Endothelial cell of umbilical vein (primary cell): ENCODE measurements around the gene HK1. TPM values are rescaled to one million over a fixed set of nuclear protein-coding genes. Genes with fewer than 3 reads are reported as not detected.

Source experiments
- BruUV-seq: library from RNA; stranded (reverse); fragments of 400-500 nt; replicated peaks from 2 replicates; lab custom pipeline; 2021; lab: Mats Ljungman, UMichigan
- CTCF ChIA-PET: fragments of 300-600, 350-600 bp; sonication (Branson Sonifier 250); formaldehyde crosslinking; loops from one replicate; lab custom pipeline; 2021; ENCODE audit warnings: antibody characterized with exemption, inconsistent platforms; lab: Charles Lee
- POLR2A ChIA-PET: fragments of 300-600, 350-600 bp; sonication (Branson Sonifier 250); formaldehyde crosslinking; loops from one replicate; lab custom pipeline; 2021; ENCODE audit warnings: antibody characterized with exemption, inconsistent platforms; lab: Charles Lee
- DNase-seq: peaks from one replicate; pipeline ENCODE4 v3.0.0-alpha.2; 2011; ENCODE audit warnings: low read depth, low spot score
- FAIRE-seq: peaks from 2 replicates; lab custom pipeline; 2011; peaks lifted over from hg19 to GRCh38; lab: Jason Lieb, UNC
- H2AFZ ChIP-seq: 2 replicates; pipeline ENCODE4 v1.6.0; 2012; ENCODE audit warnings: low read depth, low read length, control low read depth, inconsistent platforms
- H3K27ac ChIP-seq: 2 replicates; pipeline ENCODE4 v1.5.1; 2011; ENCODE audit warnings: low read depth, mild to moderate bottlenecking, control low read depth, low read length, moderate library complexity; ENCODE audit not compliant: insufficient read depth
- H3K27me3 ChIP-seq, 2 experiments: 2 replicates each; pipeline versions ENCODE4 v1.6.0 to v1.6.1; 2011; ENCODE audit warnings: low read length in 2 of 2, mixed read lengths in 1 of 2; ENCODE audit not compliant: control insufficient read depth in 2 of 2, insufficient read depth in 2 of 2
- H3K36me3 ChIP-seq, 2 experiments: 2 replicates in 1 of 2; 3 replicates in 1 of 2; pipeline ENCODE4 v1.5.1; 2011; ENCODE audit warnings: low read length in 2 of 2, mild to moderate bottlenecking in 1 of 2, moderate library complexity in 1 of 2; ENCODE audit not compliant: control insufficient read depth in 2 of 2, insufficient read depth in 2 of 2; ENCODE audit errors: extremely low read depth in 1 of 2
- H3K4me1 ChIP-seq: 3 replicates; pipeline ENCODE4 v1.5.1; 2011; ENCODE audit warnings: mild to moderate bottlenecking, low read length; ENCODE audit not compliant: control insufficient read depth, insufficient read depth; ENCODE audit errors: extremely low read depth
- H3K4me2 ChIP-seq: 2 replicates; pipeline ENCODE4 v1.6.1; 2011; ENCODE audit warnings: low read length, control low read depth, mixed read lengths; ENCODE audit not compliant: insufficient read depth
- H3K4me3 ChIP-seq, 3 experiments: fragments of 200-600 bp in 1 of 3; sonication (generic), shearing (Covaris generic) in 1 of 3; replicated peaks in 1 of 3; 2 replicates each; pipeline ENCODE4 v1.5.1; 2011 to 2016; ENCODE audit warnings: control low read depth in 3 of 3, low read length in 3 of 3, mild to moderate bottlenecking in 2 of 3, inconsistent platforms in 1 of 3, low read depth in 1 of 3, moderate library complexity in 1 of 3; ENCODE audit not compliant: insufficient read depth in 1 of 3
- H3K79me2 ChIP-seq: 2 replicates; pipeline ENCODE4 v1.6.0; 2012; ENCODE audit warnings: low read length, inconsistent platforms; ENCODE audit not compliant: control insufficient read depth, insufficient read depth
- H3K9ac ChIP-seq: replicated peaks from 2 replicates; pipeline ENCODE3; 2011; ENCODE audit warnings: low read length, control low read depth; ENCODE audit not compliant: insufficient read depth; ENCODE audit errors: extremely low read depth
- H3K9me1 ChIP-seq: replicated peaks from 3 replicates; pipeline ENCODE4 v1.6.0; 2011; ENCODE audit warnings: mild to moderate bottlenecking, low read length; ENCODE audit not compliant: control insufficient read depth, insufficient read depth; ENCODE audit errors: extremely low read depth
- H3K9me3 ChIP-seq: replicated peaks from 2 replicates; pipeline ENCODE4 v1.5.1; 2012; ENCODE audit warnings: low read length, inconsistent platforms; ENCODE audit not compliant: control insufficient read depth, insufficient read depth
- H4K20me1 ChIP-seq: replicated peaks from 2 replicates; pipeline ENCODE3; 2011; ENCODE audit warnings: mild to moderate bottlenecking, low read length; ENCODE audit not compliant: control insufficient read depth, insufficient read depth; ENCODE audit errors: extremely low read depth
- EZH2 ChIP-seq: IDR thresholded peaks from 2 replicates; pipeline ENCODE4 v1.6.1; 2012; ENCODE audit warnings: borderline replicate concordance, low read depth, mild to moderate bottlenecking, moderate library complexity, low read length, inconsistent platforms; ENCODE audit not compliant: severe bottlenecking
- FOS ChIP-seq: IDR thresholded peaks from 2 replicates; pipeline ENCODE4 v1.6.1; 2011; ENCODE audit warnings: mild to moderate bottlenecking, low read length, moderate library complexity, borderline replicate concordance; ENCODE audit not compliant: insufficient read depth
- GATA2 ChIP-seq: IDR thresholded peaks from 2 replicates; pipeline ENCODE4 v1.7.0; 2011; ENCODE audit warnings: low read depth, mild to moderate bottlenecking, moderate library complexity, mixed read lengths, low read length; ENCODE audit not compliant: insufficient read length, insufficient read depth
- JUN ChIP-seq: IDR thresholded peaks from 2 replicates; pipeline ENCODE4 v1.6.1; 2011; ENCODE audit warnings: borderline replicate concordance, low read depth; ENCODE audit not compliant: insufficient read length, insufficient read depth
- MYC ChIP-seq: IDR thresholded peaks from one replicate; pipeline ENCODE4 v1.6.1; 2011; ENCODE audit warnings: mild to moderate bottlenecking, low read depth, low read length
- POLR2A ChIP-seq: IDR thresholded peaks from 2 replicates; pipeline ENCODE4 v1.6.1; 2012; ENCODE audit warnings: low read depth, mild to moderate bottlenecking, control low read depth, low read length
- POLR2AphosphoS5 ChIP-seq: IDR thresholded peaks from 2 replicates; pipeline ENCODE4 v1.6.1; 2012; ENCODE audit warnings: low read depth, mild to moderate bottlenecking, control low read depth, low read length, moderate library complexity; ENCODE audit not compliant: insufficient read depth
- dilution Hi-C: fragments of 300-500 bp; cut with MboI; formaldehyde crosslinking; loops from one replicate; pipeline ENCODE4 v1.15.0; 2019; ENCODE audit warnings: low sequenced_read_pairs; ENCODE audit not compliant: extremely low pct_ligation_motif_present
- intact Hi-C: fragments of 100-400 bp; cut with micrococcal nuclease; formaldehyde crosslinking; loops from one replicate; pipeline ENCODE4 v1.10.0; 2022
- polyA plus RNA-seq, 4 experiments: library from polyadenylated mRNA; depleted of rRNA in 3 of 4; stranded (reverse) in 3 of 4; unstranded in 1 of 4; fragments of >200 nt; gene quantifications; 2 replicates each; pipeline versions ENCODE4 v1.2.1 to v1.2.3, GENCODE V29; 2011 to 2012; ENCODE audit warnings: missing spikeins in 1 of 4
- total RNA-seq: library from RNA; stranded (reverse); gene quantifications from 2 replicates; pipeline ENCODE4 v1.2.3, GENCODE V29; 2021
- TF ChIP-seq, protein P1 (sequence below): IDR thresholded peaks from 2 replicates; pipeline ENCODE4 v1.6.1; 2011; ENCODE audit not compliant: insufficient read depth, insufficient read length
- TF ChIP-seq, protein P2 (sequence below), 2 donors: IDR thresholded peaks; 1 replicate in 1 of 2; 2 replicates in 1 of 2; pipeline ENCODE4 v1.5.1; 2011; ENCODE audit warnings: low read length in 2 of 2, mild to moderate bottlenecking in 2 of 2, moderate library complexity in 2 of 2, control low read depth in 1 of 2, inconsistent platforms in 1 of 2, low read depth in 1 of 2; ENCODE audit not compliant: insufficient read depth in 1 of 2; ENCODE audit errors: extremely low read depth in 1 of 2

The HK1 gene
- total and polyA plus RNA-seq, 2 donors (not counting 3 experiments of a cell fraction or from before 2014, with no cell fraction given) = 50.8 to 121 TPM

DNA sequence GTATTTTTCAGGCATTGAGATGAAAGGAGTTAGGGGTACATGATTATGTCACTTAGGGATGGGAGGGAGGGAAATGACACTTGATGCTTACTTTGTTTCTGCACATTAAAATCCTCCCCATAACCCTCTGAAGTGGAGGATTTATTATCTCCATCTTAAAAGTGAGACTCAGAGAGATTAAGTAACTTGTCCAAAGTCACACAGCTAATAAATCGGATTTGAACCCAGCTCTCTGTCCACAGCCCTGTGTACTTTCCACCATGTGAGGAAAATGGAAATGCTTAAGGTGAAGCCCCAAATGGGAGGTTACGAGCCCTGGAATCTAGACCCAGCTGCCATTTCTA, 58.6 kb downstream of the HK1 start:
- H4K20me1 ChIP-seq = no peaks in the 10 kb centered on the region
- dilution Hi-C loops (no loop called here), intact Hi-C loops (loop anchor here (1.0 kb wide), 1 partner anchor 9 kb away; no protein-coding TSS in a partner anchor)
- H3K9ac ChIP-seq = no peak overlapping the region
- H2AFZ ChIP-seq = no peak overlapping the region
- no TSS peak for BruUV-seq
- no peaks in the 10 kb centered on the region for H3K36me3 ChIP-seq
- no peak overlapping the region for H3K4me3 ChIP-seq
- FAIRE-seq (no peak), DNase-seq (no peak)
- TF ChIP-seq FOS = no peak
- no peak for TF ChIP-seq JUN
- TF ChIP-seq POLR2AphosphoS5 = no peak
- TF ChIP-seq, protein P1, sequence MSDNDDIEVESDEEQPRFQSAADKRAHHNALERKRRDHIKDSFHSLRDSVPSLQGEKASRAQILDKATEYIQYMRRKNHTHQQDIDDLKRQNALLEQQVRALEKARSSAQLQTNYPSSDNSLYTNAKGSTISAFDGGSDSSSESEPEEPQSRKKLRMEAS = no peak
- TF ChIP-seq GATA2 = no peak
- TF ChIP-seq, protein P2, sequence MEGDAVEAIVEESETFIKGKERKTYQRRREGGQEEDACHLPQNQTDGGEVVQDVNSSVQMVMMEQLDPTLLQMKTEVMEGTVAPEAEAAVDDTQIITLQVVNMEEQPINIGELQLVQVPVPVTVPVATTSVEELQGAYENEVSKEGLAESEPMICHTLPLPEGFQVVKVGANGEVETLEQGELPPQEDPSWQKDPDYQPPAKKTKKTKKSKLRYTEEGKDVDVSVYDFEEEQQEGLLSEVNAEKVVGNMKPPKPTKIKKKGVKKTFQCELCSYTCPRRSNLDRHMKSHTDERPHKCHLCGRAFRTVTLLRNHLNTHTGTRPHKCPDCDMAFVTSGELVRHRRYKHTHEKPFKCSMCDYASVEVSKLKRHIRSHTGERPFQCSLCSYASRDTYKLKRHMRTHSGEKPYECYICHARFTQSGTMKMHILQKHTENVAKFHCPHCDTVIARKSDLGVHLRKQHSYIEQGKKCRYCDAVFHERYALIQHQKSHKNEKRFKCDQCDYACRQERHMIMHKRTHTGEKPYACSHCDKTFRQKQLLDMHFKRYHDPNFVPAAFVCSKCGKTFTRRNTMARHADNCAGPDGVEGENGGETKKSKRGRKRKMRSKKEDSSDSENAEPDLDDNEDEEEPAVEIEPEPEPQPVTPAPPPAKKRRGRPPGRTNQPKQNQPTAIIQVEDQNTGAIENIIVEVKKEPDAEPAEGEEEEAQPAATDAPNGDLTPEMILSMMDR (IDR thresholded peaks at IDR 0.05; ENCODE audit: extremely low read depth in 1 of 2, insufficient read depth in 1 of 2, low read depth in 1 of 2, low read length in 2 of 2) = no peak
- TF ChIP-seq MYC = no peak
- TF ChIP-seq EZH2 = no peak
- TF ChIP-seq POLR2A = no peak
- POLR2A ChIA-PET = no interaction called here
- peaks cover 31% of the 10 kb centered on the region for H3K4me1 ChIP-seq
- no peak overlapping the region for H3K27ac ChIP-seq
- H3K9me1 ChIP-seq = no peaks in the 10 kb centered on the region
- no peaks in the 10 kb centered on the region for H3K27me3 ChIP-seq
- no peaks in the 10 kb centered on the region for H3K9me3 ChIP-seq
- peaks cover 84% of the 10 kb centered on the region for H3K79me2 ChIP-seq
- CTCF ChIA-PET = interaction anchor here (0.7 to 1.8 kb wide), 7 partner anchors 9 to 61 kb away, joined by 3 to 6 read pairs (median 4); no protein-coding TSS in a partner anchor
- H3K4me2 ChIP-seq = peak overlapping the region; percentile 28
